HG03521 (cell line): Measurements from ENCODE around the gene NLRP9.

Source experiments
- ATAC-seq: cut with Tn5 transposase; IDR thresholded peaks from one replicate; pipeline ENCODE4 v1.9.1; 2021; ENCODE audit warnings: mild to moderate bottlenecking, moderate library complexity; ENCODE audit not compliant: unreplicated experiment

NLRP9 gene

GRCh38 chr19:55674841-55675660 lies 63.2 kb downstream of the NLRP9 start, which contains the start of gene EPN1:
Gene EPN1, plus strand, starts transcription at chr19:55675226. Its CDS starts 3,402 bp downstream, at chr19:55678628.
- peak; percentile 65 for ATAC-seq

- ATAC-seq = no peak
Observed at GRCh38 chr19:55674459-55674840, 63.8 kb downstream of the NLRP9 start.

GRCh38 chr19:55673889-55674288 lies 64.3 kb downstream of the NLRP9 start:
- no peak for ATAC-seq

- no peak for ATAC-seq
Observed at GRCh38 chr19:55673465-55673864, 64.7 kb downstream of the NLRP9 start.

GRCh38 chr19:55672418-55672817 lies 65.8 kb downstream of the NLRP9 start:
- ATAC-seq = no peak

- no peak for ATAC-seq
Observed at GRCh38 chr19:55671054-55671378, 67.2 kb downstream of the NLRP9 start.

- ATAC-seq = no peak
Observed at GRCh38 chr19:55670280-55671053, 67.7 kb downstream of the NLRP9 start.

- ATAC-seq = no peak
Observed at GRCh38 chr19:55669418-55670279, 68.6 kb downstream of the NLRP9 start.

- no peak for ATAC-seq
Observed at GRCh38 chr19:55668603-55669348, 69.4 kb downstream of the NLRP9 start.

- ATAC-seq = no peak
Observed at GRCh38 chr19:55667958-55668357, 70.2 kb downstream of the NLRP9 start.

- ATAC-seq = no peak
Observed at GRCh38 chr19:55667511-55667910, 70.7 kb downstream of the NLRP9 start.

GRCh38 chr19:55667006-55667381 lies 71.2 kb downstream of the NLRP9 start:
- ATAC-seq = no peak

- no peak for ATAC-seq
Observed at GRCh38 chr19:55666343-55667005, 71.7 kb downstream of the NLRP9 start.

GRCh38 chr19:55663846-55664536 lies 74.2 kb downstream of the NLRP9 start:
- no peak for ATAC-seq

GRCh38 chr19:55661826-55662225 lies 76.4 kb downstream of the NLRP9 start:
- no peak for ATAC-seq

- no peak for ATAC-seq
Observed at GRCh38 chr19:55660991-55661390, 77.2 kb downstream of the NLRP9 start.

GRCh38 chr19:55660404-55660803 lies 77.8 kb downstream of the NLRP9 start:
- no peak for ATAC-seq

GRCh38 chr19:55659822-55660221 lies 78.4 kb downstream of the NLRP9 start:
- no peak for ATAC-seq

GRCh38 chr19:55658846-55659459 lies 79.2 kb downstream of the NLRP9 start:
- ATAC-seq = no peak
